ENCODE data around the gene MMP20.

Gene MMP20

GRCh38 chr11:102590276-102591049, 34.7 kb downstream of the MMP20 start:
- no peak for DNase-seq

- no peak for DNase-seq
Observed at GRCh38 chr11:102589047-102589459, 36.1 kb downstream of the MMP20 start.

GRCh38 chr11:102587722-102588121, 37.4 kb downstream of the MMP20 start:
- no peak for DNase-seq

GRCh38 chr11:102583141-102583873, 41.8 kb downstream of the MMP20 start:
- DNase-seq, result no peak

- DNase-seq, result no peak
Observed at GRCh38 chr11:102582140-102582539, 43.0 kb downstream of the MMP20 start.

- DNase-seq, result no peak
Observed at GRCh38 chr11:102581066-102581465, 44.1 kb downstream of the MMP20 start.

GRCh38 chr11:102580185-102580951, 44.8 kb downstream of the MMP20 start:
- no peak for DNase-seq

- no peak for DNase-seq
Observed at GRCh38 chr11:102577723-102578122, 47.4 kb downstream of the MMP20 start.

- no peak for DNase-seq
Observed at GRCh38 chr11:102577182-102577581, 48.0 kb downstream of the MMP20 start.

- DNase-seq, result no peak
Observed at GRCh38 chr11:102576350-102576749, 48.8 kb downstream of the MMP20 start.

- no peak for DNase-seq
Observed at GRCh38 chr11:102575012-102575411, 50.1 kb downstream of the MMP20 start.

GRCh38 chr11:102573851-102574250, 51.3 kb downstream of the MMP20 start:
- no peak for DNase-seq

GRCh38 chr11:102572554-102573220, 52.4 kb downstream of the MMP20 start:
- DNase-seq, result no peak

GRCh38 chr11:102568851-102569250, 56.3 kb downstream of the MMP20 start:
- DNase-seq, result no peak

GRCh38 chr11:102566112-102566511, 59.0 kb downstream of the MMP20 start:
- DNase-seq, result no peak

- DNase-seq, result no peak
Observed at GRCh38 chr11:102564110-102564509, 61.0 kb downstream of the MMP20 start.

GRCh38 chr11:102561636-102562035, 63.5 kb downstream of the MMP20 start:
- DNase-seq, result no peak

- DNase-seq, result no peak
Observed at GRCh38 chr11:102560555-102561011, 64.5 kb downstream of the MMP20 start.

GRCh38 chr11:102559839-102560238, 65.3 kb downstream of the MMP20 start:
- no peak for DNase-seq

- no peak for DNase-seq
Observed at GRCh38 chr11:102555091-102555490, 70.0 kb downstream of the MMP20 start.

- no peak for DNase-seq
Observed at GRCh38 chr11:102553835-102554282, 71.3 kb downstream of the MMP20 start.

GRCh38 chr11:102552447-102553194, 72.5 kb downstream of the MMP20 start:
- DNase-seq, result no peak

All from activated CD4-positive, CD25-positive, alpha-beta regulatory T cell (primary cell).